ENCODE measurements around the gene MFSD8. TPM values are rescaled to one million over a fixed set of nuclear protein-coding genes. Genes with fewer than 3 reads are reported as not detected.
"Not testable (repeated sequence)": the region's sequence is repeated elsewhere in the genome, so short reads cannot be mapped to it uniquely, and the experiment has no call there.

MFSD8 gene, protein sequence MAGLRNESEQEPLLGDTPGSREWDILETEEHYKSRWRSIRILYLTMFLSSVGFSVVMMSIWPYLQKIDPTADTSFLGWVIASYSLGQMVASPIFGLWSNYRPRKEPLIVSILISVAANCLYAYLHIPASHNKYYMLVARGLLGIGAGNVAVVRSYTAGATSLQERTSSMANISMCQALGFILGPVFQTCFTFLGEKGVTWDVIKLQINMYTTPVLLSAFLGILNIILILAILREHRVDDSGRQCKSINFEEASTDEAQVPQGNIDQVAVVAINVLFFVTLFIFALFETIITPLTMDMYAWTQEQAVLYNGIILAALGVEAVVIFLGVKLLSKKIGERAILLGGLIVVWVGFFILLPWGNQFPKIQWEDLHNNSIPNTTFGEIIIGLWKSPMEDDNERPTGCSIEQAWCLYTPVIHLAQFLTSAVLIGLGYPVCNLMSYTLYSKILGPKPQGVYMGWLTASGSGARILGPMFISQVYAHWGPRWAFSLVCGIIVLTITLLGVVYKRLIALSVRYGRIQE
- total RNA-seq: 23.7 TPM

DNA sequence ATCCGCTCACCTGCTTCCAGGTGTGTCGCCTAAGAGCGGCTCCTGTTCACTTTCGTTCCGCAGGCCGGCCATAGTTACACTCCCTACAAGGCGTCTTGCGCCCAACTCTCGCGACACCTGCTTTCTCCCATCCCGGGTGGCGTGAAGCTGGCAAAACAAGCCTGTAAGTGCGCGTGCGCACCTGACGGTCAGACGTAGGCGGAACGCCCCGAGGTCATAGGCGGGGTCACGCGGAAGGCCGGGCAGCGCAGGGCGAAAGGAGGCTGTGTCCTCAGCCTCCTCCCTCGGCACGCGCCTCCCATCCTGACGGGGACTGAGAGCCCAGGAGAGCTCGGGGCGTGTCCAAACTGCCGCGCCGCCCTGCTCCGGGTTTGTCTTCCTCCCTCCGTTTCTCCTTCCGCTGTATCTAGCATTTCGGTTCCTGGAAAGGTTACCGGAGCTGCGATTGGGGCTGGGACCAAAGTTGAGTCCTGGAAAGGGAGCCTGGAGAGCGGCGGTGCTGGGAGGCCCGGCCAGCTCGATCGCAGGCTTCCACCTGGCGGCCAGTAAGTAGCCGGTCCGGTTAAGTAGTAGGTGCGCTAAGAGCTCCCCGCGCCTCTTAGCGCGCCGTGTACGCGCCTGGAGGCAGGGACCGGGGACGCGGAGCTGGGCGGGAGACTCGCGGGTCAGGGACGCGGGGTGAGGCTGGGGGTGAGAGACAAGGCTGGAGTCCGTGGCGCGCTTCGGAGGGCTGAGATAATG, at the start of gene MFSD8, which contains the start of gene ABHD18:
Gene MFSD8, minus strand, starts transcription at position 112 of the 741 bp plus-strand sequence. Its CDS starts 40 bp downstream, at position 72.
Gene ABHD18, plus strand, starts transcription at position 345 of the 741 bp plus-strand sequence. CDS start 17,550 bp downstream, outside the sequence.
- peak; percentile 100 for DNase-seq (ENCODE audit: low spot score)

DNA sequence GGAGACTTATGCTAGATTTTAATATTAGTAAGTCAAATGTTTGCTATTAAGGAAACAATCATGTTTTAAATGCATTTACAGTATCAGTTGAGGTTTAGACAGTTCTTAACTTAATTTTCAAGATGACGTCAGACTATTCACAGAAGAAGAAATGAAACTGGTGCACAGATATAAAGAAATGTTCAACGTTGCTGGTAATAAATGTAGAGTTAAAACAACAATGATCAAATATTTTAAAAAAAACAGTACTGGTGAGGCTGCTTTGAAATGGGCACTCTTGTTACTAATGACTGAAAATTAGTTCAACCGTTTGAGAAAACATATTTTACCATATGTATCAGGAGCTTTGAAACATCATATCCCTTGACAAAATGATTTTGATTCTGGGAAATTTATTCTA, 44.5 kb upstream of the MFSD8 start:
- DNase-seq (ENCODE audit: low spot score): no peak

DNA sequence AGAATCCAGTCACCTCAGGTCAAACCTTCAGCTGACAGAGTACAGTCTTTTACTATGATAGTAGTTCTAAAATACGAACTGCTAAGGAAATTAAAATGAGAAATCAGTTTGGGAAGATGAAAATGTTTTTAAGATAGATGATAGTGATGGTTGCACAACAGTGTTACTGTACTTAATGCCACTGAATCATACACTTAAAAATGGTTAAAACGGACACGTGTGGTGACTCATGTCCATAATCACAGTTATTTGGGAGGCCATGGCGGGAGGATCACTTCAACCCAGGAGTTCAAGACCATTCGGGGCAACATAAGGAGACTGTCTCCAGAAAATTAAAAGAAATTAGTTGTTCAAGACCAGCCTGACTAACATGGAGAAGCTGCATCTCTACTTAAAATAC, 41.6 kb upstream of the MFSD8 start:
- no peak for DNase-seq (ENCODE audit: low spot score)

DNA sequence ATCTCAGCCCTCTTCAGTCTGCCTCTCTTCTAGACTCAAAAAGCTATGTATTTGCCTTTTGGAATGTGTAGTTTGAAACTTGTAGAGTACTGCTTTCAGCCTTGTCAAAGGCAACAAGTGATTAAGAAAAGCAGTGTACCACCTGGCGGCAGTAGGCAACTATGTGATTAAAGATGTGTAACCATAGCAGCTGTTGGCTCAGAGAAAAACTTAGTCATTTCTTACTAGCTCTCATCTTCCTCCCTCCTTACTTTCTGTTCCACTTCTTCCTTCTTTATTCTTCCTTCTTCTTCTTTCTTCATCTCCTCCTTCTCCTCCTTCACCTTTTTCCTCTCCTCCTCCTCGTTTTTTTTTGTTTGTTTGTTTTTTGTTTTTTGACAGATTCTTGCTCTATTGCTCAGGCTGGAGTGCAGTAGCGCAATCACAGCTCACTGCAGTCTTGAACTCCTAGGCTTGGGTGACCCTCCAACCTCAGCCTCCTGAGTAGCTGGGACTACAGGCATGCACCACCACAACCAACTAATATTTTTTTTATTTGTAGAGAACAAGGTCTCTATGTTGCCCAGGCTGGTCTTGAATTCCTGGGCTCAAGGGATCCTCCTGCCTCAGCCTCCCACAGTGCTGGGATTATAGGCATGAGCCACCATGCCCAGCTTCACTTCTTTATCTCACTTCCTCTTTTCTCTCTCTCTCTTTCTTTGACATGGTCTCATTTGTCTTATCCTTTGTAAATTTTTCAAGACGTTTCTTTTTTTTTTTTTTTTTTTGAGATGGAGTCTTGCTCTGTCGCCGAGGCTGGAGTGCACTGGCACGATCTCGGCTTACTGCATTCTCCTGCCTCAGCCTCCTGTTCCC, 32.8 kb upstream of the MFSD8 start:
- no peak for DNase-seq (ENCODE audit: low spot score)

DNA sequence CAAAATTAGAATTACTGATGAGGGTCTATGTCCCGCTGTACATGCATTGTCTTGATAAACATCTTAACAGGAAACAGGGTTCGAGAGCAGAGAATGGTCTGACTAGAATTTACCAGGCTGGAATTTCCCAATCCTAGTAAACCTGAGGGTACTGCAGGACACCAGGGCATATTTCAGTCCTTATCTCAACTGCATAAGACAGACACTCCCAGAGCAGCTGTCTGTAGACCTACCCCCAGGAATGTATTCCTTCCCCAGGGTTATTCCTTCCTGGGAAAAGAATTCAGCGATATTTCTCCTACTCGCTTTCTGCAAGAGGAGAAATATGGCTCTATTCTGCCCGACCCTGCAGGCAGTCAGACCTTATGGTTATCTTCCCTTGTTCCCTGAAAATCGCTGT, 31.5 kb upstream of the MFSD8 start:
- DNase-seq (ENCODE audit: low spot score): not testable (repeated sequence)

DNA sequence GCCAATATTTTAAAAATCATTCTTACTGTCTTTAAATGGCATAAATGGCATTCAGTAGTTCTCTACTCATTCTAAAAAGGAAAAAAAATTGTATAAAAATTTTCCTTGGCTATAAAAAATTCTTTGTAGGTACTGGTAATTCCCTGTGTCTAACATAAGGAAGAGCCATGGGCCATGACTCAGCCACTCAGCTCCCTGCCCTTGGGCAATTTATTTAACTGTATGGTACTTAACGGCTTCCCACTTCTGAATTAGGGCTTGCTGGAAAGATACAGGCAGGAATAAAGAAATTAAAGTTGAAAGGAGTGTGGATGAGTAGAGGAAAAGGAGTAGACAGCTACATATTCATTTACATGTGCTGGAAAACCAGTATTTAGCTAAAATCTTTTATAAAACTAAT, 30.8 kb upstream of the MFSD8 start:
- DNase-seq (ENCODE audit: low spot score): no peak

DNA sequence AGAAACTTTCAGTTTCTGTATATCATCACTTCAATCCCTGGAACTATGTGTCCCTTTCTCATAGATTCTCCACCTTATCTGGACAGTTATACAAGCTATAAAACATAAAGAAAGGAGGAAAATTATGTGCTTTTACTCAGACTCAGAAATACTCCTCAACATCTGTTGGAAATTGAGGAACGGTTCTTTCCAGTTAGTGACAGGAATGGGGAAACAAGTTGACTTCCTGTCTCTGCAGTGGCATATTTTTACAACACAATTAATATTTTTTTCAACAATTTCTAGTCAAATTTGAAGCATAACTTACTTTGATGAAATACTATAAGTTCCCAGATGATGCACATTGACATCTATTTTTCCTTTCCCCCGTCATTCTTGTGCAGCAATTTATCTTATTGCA, 28.2 kb upstream of the MFSD8 start:
- no peak for DNase-seq (ENCODE audit: low spot score)

DNA sequence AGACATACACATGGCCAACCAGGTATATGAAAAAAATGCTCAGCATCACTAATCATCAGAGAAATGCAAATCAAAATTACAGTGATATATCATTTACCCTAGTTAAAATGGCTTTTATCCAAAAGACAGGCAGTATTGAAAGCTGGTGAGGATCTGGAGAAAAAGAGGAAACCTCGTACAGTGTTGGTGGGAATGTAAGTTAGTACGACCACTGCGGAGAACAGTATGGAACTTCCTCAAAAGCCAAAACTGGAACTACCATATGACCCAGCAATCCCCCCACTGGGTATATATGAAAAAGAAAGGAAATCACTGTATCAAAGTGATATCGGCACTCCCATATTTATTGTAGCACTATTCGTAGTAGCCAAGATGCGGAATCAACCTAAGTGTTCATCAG, 23.7 kb upstream of the MFSD8 start:
- no peak for DNase-seq (ENCODE audit: low spot score)

DNA sequence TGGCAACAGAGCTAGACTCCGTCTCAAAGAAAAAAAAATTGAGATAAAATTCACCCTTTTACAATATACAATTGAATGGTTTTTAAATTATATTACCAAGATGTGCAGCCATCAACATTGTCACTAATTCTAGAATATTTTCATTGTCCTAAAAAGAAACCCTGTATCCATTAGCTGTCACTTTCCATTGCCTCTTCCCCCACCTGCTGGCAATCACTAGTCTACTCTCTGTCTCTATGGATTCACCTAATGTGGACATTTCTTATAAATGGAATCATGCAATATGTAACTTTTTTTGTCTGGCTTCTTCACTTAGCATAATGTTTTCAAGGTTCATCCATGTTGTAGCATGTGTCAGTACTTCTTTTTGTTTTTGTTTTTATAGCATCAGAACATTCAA, 21.0 kb upstream of the MFSD8 start:
- no peak for DNase-seq (ENCODE audit: low spot score)

DNA sequence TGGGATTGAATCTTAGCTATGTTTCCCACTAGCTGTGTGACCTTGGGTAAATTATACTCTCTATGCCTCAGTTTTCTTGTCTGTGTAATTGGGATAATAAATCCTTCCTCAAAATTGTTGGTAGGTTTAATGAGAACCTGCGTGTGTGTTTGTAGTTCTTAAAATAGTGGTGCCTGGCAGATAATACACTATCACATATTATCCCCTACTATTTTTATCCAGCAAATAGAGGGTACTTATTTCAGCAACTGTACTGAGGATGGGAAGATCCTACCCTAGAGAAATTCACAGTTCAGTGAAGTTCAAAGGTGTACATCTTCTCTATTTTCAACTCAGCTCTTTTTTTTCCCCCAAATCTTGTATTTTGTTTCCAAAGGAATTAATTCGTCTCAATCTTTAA, 17.5 kb upstream of the MFSD8 start:
- no peak for DNase-seq (ENCODE audit: low spot score)

DNA sequence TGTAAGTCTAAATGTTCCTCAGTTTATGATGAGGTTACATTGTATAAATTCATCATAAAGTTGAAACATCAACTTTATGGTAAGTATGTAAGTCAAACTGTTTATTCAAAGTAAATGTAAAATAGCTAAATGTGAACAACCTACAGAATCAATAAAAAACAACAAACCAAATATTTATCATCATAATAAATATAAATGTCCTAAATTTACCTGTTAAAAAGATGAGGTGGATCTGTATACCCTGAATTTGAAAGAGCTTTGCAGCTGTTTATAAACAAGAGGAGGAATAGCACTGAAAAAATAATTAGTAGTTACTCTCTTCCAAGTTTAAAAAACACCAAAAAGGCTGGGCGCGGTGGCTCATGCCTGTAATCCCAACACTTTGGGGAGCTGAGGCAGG, 14.0 kb upstream of the MFSD8 start:
- DNase-seq (ENCODE audit: low spot score): no peak

DNA sequence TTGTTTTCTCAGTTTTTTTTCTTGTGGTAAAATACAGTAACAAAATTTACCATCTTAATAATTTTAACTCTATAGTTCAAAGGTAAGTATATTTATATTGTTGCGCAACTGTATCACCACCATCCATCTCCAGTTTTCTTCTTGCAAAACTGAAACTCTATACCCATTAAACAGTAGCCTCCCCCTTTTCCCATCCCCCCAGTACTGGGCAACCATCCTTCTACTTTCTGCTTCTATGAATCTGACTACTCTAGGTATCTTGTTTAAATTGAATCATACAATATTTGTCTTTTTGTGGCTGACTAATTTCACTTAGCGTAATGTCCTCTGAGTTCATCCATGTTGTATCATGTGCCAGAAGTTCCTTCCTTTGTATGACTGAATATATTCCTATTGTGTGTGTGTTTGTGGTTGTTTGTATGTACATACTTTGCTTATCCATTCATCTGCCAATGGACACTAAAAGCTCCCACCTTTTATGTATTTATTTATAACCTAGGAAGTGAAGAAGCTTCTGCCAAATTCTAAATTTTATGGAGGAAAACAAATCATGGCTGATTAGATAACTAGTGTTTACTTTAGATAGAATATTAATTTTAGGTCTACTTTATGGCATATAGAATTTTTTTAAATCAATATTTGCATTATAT, 10.3 kb upstream of the MFSD8 start:
- DNase-seq (ENCODE audit: low spot score): no peak

DNA sequence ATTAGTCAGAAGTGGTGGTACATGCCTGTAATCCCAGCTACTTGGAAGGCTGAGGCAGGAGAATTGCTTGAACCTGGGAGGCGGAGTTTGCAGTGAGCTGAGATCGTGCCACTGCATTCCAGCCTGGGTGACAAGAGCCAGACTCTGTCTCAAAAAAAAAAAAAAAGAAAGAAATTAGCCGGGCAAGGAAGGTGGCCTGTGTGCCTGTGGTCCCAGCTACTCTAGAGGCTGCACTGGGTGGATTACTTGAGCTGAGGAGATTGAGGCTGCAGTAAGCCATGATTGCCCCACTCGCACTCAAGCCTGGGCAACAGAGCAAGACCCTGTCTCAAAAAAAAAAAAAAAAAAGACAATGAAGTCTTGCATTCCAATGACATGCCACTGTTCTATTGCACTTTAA, 6.0 kb upstream of the MFSD8 start:
- DNase-seq (ENCODE audit: low spot score): not testable (repeated sequence)

DNA sequence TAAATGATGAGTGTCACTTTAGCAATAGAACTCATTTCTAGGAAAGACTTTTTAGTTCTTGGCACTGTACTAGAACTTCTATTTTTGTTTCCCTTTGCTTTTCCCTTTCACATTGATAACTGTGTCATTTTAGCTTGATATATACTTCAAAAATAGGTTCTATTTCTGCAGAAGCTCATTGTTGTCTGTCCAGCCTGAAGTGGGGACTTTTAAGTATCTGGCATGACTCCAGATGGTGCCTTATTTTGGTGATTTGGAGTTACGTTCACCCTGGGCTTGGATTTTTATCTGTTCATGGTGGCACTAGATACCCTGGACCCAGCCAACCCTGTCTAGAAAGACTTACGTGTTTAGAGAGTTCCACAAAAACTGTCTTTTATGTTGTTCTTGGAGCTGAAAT, 3.6 kb upstream of the MFSD8 start:
- DNase-seq (ENCODE audit: low spot score): no peak

DNA sequence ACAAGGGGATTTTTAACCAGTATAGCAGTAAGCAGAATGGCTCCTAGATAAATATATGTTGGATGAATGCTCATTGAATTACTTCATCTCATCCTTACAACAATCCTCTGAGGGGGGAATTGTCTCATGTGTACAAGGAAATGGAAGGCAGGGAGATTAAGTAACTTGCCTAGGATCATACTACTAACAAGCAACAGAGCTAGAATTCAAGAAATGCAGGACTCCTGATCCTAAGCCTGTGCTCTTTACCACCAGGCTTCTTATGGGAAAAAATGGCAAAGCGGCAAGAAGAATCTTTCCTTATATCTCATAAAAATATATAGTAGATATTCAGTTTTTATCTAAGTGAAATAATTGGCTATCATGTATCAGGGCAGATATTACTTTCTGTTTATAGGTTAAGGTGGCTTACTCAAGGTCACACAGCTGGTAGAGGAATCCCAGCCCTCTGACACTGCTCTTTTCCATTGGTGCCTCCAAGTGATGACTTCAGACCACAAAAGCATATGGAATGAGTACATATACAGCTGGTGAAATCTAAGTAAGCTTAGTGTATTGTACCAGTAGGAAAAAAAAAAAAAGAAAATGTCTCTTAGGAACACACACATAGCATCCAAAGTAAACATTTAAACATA, 2.3 kb upstream of the MFSD8 start:
- no peak for DNase-seq (ENCODE audit: low spot score)

DNA sequence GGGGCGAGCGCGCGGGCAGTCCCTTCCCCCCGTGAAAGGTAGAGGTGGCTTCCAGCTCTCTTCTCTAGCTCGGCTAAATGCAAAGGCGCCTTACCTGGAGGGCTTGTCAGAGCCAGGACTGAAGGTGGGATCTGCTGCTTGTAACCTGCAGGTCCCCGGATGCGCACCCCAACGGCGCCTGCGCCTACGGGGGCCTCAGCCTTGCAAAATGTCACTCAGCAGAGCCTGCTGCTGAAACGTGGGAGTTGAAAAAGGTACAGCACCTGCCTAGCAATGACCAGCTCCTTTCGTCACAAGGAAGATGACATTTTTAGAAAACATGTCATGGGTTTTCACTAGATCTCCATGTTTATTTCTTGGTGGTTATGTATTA, 816 bp upstream of the MFSD8 start:
- DNase-seq (ENCODE audit: low spot score): peak; percentile 40

DNA sequence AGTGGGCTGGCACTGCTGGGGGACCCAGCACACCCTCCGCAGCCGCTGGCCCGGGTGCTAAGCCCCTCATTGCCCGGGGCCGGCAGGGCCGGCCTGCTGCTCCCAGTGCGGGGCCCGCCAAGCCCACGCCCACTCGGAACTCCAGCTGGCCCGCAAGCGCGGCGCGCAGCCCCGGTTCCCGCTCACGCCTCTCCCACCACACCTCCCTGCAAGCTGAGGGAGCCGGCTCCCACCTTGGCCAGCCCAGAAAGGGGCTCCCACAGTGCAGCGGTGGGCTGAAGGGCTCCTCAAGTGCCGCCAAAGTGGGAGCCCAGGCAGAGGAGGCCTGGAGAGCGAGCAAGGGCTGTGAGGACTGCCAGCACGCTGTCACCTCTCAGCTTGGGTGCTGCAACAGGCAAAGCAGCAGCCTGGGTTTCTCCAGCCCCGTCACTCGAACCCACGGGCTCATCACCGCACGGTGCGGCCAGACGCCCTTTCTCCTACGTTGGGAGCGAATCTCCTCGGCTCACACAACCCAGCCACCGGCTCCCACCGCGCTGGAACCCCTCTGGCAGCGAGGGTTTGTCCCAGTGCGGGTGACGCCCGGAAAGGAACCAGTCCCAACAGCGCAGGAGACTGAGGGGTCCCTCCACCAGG, 429 bp downstream of the MFSD8 start:
- DNase-seq (ENCODE audit: low spot score): not testable (repeated sequence)

DNA sequence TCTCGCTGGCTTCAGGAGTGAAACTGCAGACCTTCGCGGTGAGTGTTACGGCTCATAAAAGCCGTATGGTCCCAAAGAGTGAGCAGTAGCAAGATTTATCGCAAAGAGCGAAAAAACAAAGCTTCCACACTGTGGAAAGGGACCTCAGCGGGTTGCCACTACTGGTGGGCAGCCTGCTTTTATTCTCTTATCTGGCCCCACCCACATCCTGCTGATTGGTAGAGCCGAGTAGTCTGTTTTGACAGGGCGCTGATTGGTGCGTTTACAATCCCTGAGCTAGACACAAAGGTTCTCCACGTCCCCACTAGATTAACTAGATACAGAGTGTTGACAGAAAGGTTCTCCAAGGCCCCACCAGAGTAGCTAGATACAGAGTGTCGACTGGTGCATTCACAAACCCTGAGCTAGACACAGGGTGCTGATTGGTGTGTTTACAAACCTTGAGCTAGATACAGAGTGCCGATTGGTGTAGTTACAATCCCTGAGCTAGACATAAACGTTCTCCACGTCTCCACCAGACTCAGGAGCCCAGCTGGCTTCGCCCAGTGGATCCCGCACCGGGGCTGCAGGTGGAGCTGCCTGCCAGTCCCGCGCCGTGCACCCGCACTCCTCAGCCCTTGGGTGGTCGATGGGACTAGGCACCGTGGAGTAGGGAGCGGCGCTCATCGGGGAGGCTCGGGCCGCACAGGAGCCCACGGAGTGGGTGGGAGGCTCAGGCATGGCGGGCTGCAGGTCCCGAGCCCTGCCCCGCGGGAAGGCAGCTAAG, 1.2 kb downstream of the MFSD8 start:
- DNase-seq (ENCODE audit: low spot score): not testable (repeated sequence)

DNA sequence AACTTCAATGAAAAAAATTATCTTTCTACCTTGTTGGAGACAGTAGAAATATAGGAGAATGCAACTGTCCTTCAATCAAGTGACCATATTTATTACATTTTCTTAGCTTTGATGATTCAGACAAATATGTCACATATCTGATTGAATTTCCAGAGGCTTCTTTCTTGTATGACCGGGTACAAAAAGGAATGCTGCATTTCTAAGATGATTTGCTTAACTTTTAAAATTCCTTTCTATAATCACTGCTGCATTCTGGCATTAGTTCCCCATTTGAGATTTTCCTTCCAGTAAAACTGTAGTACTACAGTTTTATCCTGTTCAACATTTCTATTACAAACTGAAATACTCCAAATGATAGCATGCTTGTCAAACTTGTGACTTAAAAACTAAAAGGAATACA, 5.2 kb downstream of the MFSD8 start:
- DNase-seq (ENCODE audit: low spot score): no peak

DNA sequence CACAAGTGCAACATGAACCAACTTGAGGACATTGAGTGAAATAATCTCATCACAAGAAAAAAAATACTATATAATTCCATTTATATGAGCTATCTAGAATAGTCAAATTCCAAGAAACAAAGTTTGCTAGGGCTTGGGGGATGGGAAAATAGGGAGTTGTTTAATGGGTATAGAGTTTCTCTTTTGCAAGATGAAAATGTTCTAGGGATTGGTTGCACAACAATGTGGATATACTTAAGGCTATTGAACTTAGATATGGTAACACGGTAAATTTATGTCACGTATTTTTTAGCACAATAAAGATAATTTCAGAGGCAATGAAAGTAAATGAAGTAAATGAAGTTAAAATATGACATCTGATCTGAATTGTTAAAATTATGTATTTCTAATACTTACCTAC, 7.9 kb downstream of the MFSD8 start:
- no peak for DNase-seq (ENCODE audit: low spot score)

All from mucosa of gallbladder (tissue), 1 donor.